HepG2 (cell line): ENCODE data around the gene HS2ST1. TPM values are rescaled to one million over a fixed set of nuclear protein-coding genes. Genes with fewer than 3 reads are reported as not detected.

Experiments
- ATAC-seq: fragments of 200-7000 bp; cut with Tn5 transposase; 3 replicates; pipeline ENCODE4 v1.9.1; 2020; ENCODE audit warnings: mild to moderate bottlenecking, moderate library complexity
- BruUV-seq: library from RNA; stranded (reverse); fragments of 400-500 nt; replicated peaks from 2 replicates; lab custom pipeline; 2021; lab: Mats Ljungman, UMichigan
- CTCF ChIA-PET: fragments of 300-600 bp; formaldehyde crosslinking; extraction: SDS; loops from one replicate; lab custom pipeline; 2021; ENCODE audit warnings: low total read pairs, inconsistent platforms, low intra/inter-chr PET ratio; lab: Yijun Ruan, JAX
- POLR2A ChIA-PET: fragments of 350-600 bp; sonication (Branson Sonifier 250); formaldehyde crosslinking; loops from one replicate; lab custom pipeline; 2020; ENCODE audit warnings: antibody characterized with exemption, inconsistent platforms; lab: Yijun Ruan, JAX
- DNase-seq: peaks from one replicate; pipeline ENCODE4 v3.0.0-alpha.2; 2015; ENCODE audit warnings: low spot score
- FAIRE-seq: peaks from 3 replicates; lab custom pipeline; 2011; peaks lifted over from hg19 to GRCh38; lab: Jason Lieb, UNC
- H2AFZ ChIP-seq: one replicate; pipeline ENCODE4 v1.6.1; 2011; ENCODE audit warnings: low read length, inconsistent platforms
- H3K27ac ChIP-seq: fragments of 300-600 bp; 3 replicates; pipeline ENCODE4 v1.8.0; 2011; ENCODE audit warnings: mixed run types, mild to moderate bottlenecking, mixed read lengths, low read length, inconsistent platforms; ENCODE audit not compliant: insufficient read depth; ENCODE audit errors: extremely low read length
- H3K27me3 ChIP-seq, 2 experiments: fragments of 200-600 bp in 1 of 2; 2 replicates in 1 of 2; 3 replicates in 1 of 2; pipeline versions ENCODE4 v1.6.0 to v1.8.0; 2011; ENCODE audit warnings: low read length in 2 of 2, mild to moderate bottlenecking in 2 of 2, moderate library complexity in 2 of 2, inconsistent platforms in 1 of 2; ENCODE audit not compliant: insufficient read depth in 2 of 2, control insufficient read depth in 1 of 2
- H3K36me3 ChIP-seq, 2 experiments: fragments of 200-600 bp in 1 of 2; replicated peaks in 1 of 2; 2 replicates in 1 of 2; 3 replicates in 1 of 2; pipeline versions ENCODE4 v1.5.1 to v1.8.0; 2011; ENCODE audit warnings: low read length in 2 of 2, inconsistent platforms in 1 of 2; ENCODE audit not compliant: insufficient read depth in 2 of 2, control insufficient read depth in 1 of 2
- H3K4me1 ChIP-seq: 2 replicates; pipeline ENCODE4 v1.5.1; 2012; ENCODE audit warnings: low read length, inconsistent platforms; ENCODE audit not compliant: insufficient read depth
- H3K4me2 ChIP-seq: 2 replicates; pipeline ENCODE4 v1.6.0; 2011; ENCODE audit warnings: low read depth, low read length, inconsistent platforms
- H3K4me3 ChIP-seq, 3 experiments: fragments of 200-600 bp in 1 of 3; sonication (generic), shearing (Covaris generic) in 1 of 3; replicated peaks in 1 of 3; 2 replicates each; pipeline ENCODE4 v1.5.1; 2011 to 2016; ENCODE audit warnings: low read length in 3 of 3, inconsistent platforms in 2 of 3, low read depth in 2 of 3, mild to moderate bottlenecking in 2 of 3, control low read depth in 1 of 3, mixed read lengths in 1 of 3; ENCODE audit not compliant: insufficient read depth in 1 of 3
- H3K79me2 ChIP-seq: one replicate; pipeline ENCODE4 v1.6.1; 2011; ENCODE audit warnings: low read length, inconsistent platforms; ENCODE audit not compliant: insufficient read depth
- H3K9ac ChIP-seq: 2 replicates; pipeline ENCODE4 v1.6.0; 2011; ENCODE audit warnings: mild to moderate bottlenecking, low read depth, low read length, inconsistent platforms; ENCODE audit not compliant: insufficient read depth
- H3K9me3 ChIP-seq: 2 replicates; pipeline ENCODE4 v1.5.1; 2012; ENCODE audit warnings: mild to moderate bottlenecking, low read length
- H4K20me1 ChIP-seq: 2 replicates; pipeline ENCODE4 v1.6.0; 2011; ENCODE audit warnings: inconsistent platforms, mild to moderate bottlenecking, low read length, moderate library complexity; ENCODE audit not compliant: insufficient read depth
- NCOA5 ChIP-seq: sonication (generic); formaldehyde crosslinking; IDR thresholded peaks from 2 replicates; pipeline ENCODE4 v1.4.0; 2020; ENCODE audit warnings: missing genetic modification reagents
- ZNF256 ChIP-seq: sonication (generic); formaldehyde crosslinking; conservative IDR thresholded peaks from 2 replicates; pipeline ENCODE4 v1.4.0; 2020; ENCODE audit warnings: missing genetic modification reagents
- ZNF317 ChIP-seq: sonication (generic); formaldehyde crosslinking; IDR thresholded peaks from 2 replicates; pipeline ENCODE4 v1.5.0; 2020; ENCODE audit warnings: mild to moderate bottlenecking, missing genetic modification reagents
- ZNF367 ChIP-seq: sonication (generic); formaldehyde crosslinking; IDR thresholded peaks from 2 replicates; pipeline ENCODE4 v1.4.0; 2020; ENCODE audit warnings: missing genetic modification reagents, borderline replicate concordance
- ZNF616 ChIP-seq: sonication (generic); formaldehyde crosslinking; IDR thresholded peaks from 2 replicates; pipeline ENCODE4 v1.5.0; 2020; ENCODE audit warnings: low read depth, mild to moderate bottlenecking, missing genetic modification reagents
- WGBS: methylation state at CpG from one replicate; pipeline ENCODE4 v1.1.6; 2017; ENCODE audit warnings: low lambda C conversion rate; 5-methylcytosine and 5-hydroxymethylcytosine counted together
- in situ Hi-C: cut with HindIII; loops from 2 replicates; pipeline ENCODE4 v1.10.0; 2017; ENCODE audit warnings: low pct_unique_long_range_greater_than_20kb; ENCODE audit not compliant: extremely low pct_ligation_motif_present
- intact Hi-C: fragments of 100-400 bp; cut with micrococcal nuclease; formaldehyde crosslinking; loops from one replicate; pipeline ENCODE4 v1.10.0; 2022; ENCODE audit not compliant: unreplicated experiment
- polyA plus RNA-seq, 8 experiments: library from polyadenylated mRNA; depleted of rRNA in 3 of 8; stranded (reverse) in 7 of 8; unstranded in 1 of 8; fragments of >200 nt; fragmentation: Illumina TruSeq in 4 of 8; extraction: Trizol in 4 of 8; gene quantifications; 2 replicates each; pipeline versions ENCODE4 v1.2.1 to v1.2.3, GENCODE V29; 2011 to 2016; ENCODE audit warnings: low read depth in 4 of 8, missing spikeins in 1 of 8, mixed read lengths in 1 of 8; ENCODE audit not compliant: insufficient read depth in 1 of 8
- total RNA-seq, 5 experiments: library from RNA; depleted of rRNA; stranded (reverse); fragments of >200 nt; fragmentation: Illumina TruSeq; extraction: Trizol; gene quantifications; 2 replicates each; pipeline ENCODE4 v1.2.3, GENCODE V29; 2016; ENCODE audit warnings: low read depth in 1 of 5

HS2ST1 gene
- total and polyA plus RNA-seq, 2 of the 13 experiments (the other 11 are each of a cell fraction or from before 2014, with no cell fraction given) = 22.1 to 58.7 TPM

DNA sequence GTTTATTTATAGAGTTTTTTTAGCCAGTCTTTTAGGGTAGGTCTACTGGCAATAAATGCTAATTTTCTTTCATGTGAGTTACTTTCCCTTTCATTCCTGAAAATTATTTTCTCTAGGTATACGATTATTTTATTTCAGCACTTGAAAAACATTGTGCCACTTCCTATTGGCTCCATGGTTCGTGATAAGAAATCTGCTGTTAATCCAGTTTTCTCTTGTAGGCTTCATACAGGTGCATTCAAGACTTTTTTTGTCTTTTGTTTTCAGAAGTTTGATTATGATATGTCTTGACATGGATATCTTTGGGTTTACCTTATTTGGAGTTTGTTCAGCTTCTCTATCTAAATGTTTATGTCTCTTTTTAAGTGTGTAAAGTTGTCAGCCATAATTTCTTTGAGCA is 148.3 kb downstream of the HS2ST1 start:
- Histone ChIP-seq H3K79me2 (peaks cover 47% of the 10 kb centered on the region), H3K36me3 (no peaks in the 10 kb centered on the region), H3K9ac (no peak overlapping the region), H3K4me1 (no peaks in the 10 kb centered on the region), H3K27me3 (no peaks in the 10 kb centered on the region), H3K9me3 (no peaks in the 10 kb centered on the region)
- DNase-seq = no peak
- in situ Hi-C loops = no loop called here
- POLR2A ChIA-PET = no interaction called here
- intact Hi-C loops = no loop called here
- no peak for TF ChIP-seq ZNF256 (CRISPR knock-in tag)
- peak; percentile 91 for TF ChIP-seq ZNF317 (CRISPR knock-in tag)
- TF ChIP-seq, all 625 proteins: peak for 1
- no peaks in the 10 kb centered on the region for H4K20me1 ChIP-seq
- H3K4me3 ChIP-seq = no peak overlapping the region
- no TSS peak for BruUV-seq
- no peak overlapping the region for H3K4me2 ChIP-seq
- CTCF ChIA-PET = no interaction called here
- no peak overlapping the region for H3K27ac ChIP-seq
- no peak for FAIRE-seq
- no peak overlapping the region for H2AFZ ChIP-seq
- ATAC-seq = no peak
- WGBS = 99% methylated on average over 2 of the region's 2 CpGs

- Histone ChIP-seq H3K4me2 (no peak overlapping the region), H3K9me3 (no peaks in the 10 kb centered on the region), H3K36me3 (no peaks in the 10 kb centered on the region), H3K4me1 (no peaks in the 10 kb centered on the region), H3K27ac (no peak overlapping the region)
- no peak for DNase-seq
- intact Hi-C loops = no loop called here
- TF ChIP-seq ZNF616 (no peak), NCOA5 (CRISPR knock-in tag) (no peak), ZNF367 (no peak)
- TF ChIP-seq, all 625 proteins: peak for 0
- Histone ChIP-seq H3K4me3 (no peak overlapping the region), H2AFZ (no peak overlapping the region), H3K27me3 (no peaks in the 10 kb centered on the region), H3K9ac (no peak overlapping the region), H4K20me1 (no peaks in the 10 kb centered on the region), H3K79me2 (peaks cover 44% of the 10 kb centered on the region)
- FAIRE-seq (no peak), ATAC-seq (no peak)
- ChIA-PET POLR2A (no interaction called here), CTCF (no interaction called here)
- BruUV-seq = no TSS peak
- in situ Hi-C loops = no loop called here
Measured at GRCh38 chr1:87064309-87064708, 149.9 kb downstream of the HS2ST1 start.
